M059J (cell line): ENCODE data around the gene CCN2. TPM values are rescaled to one million over a fixed set of nuclear protein-coding genes. Genes with fewer than 3 reads are reported as not detected.

Source experiments
- DNase-seq: peaks from one replicate; pipeline ENCODE4 v3.0.0-alpha.2; 2012; ENCODE audit warnings: low read depth
- total RNA-seq: library from RNA; depleted of rRNA; stranded (reverse); fragments of >200 nt; shearing (Covaris generic); gene quantifications from 2 replicates; pipeline ENCODE4 v1.2.3, GENCODE V29; 2014

Gene CCN2
- total RNA-seq, 1 experiment from 2014 or later, result 76.7 TPM

- peak; percentile 83 for DNase-seq
Observed at GRCh38 chr6:131966443-131966842, 15.3 kb upstream of the CCN2 start.

GRCh38 chr6:131963063-131963462 lies 11.9 kb upstream of the CCN2 start:
- DNase-seq, result no peak

- DNase-seq, result no peak
Observed at GRCh38 chr6:131960371-131961133, 9.4 kb upstream of the CCN2 start.

GRCh38 chr6:131958542-131959470 lies 7.6 kb upstream of the CCN2 start:
- no peak for DNase-seq

GRCh38 chr6:131958095-131958494 lies 6.9 kb upstream of the CCN2 start:
- no peak for DNase-seq

- DNase-seq, result no peak
Observed at GRCh38 chr6:131955876-131956275, 4.7 kb upstream of the CCN2 start.

GRCh38 chr6:131955192-131955591 lies 4.0 kb upstream of the CCN2 start:
- no peak for DNase-seq

- DNase-seq, result peak; percentile 97
Observed at GRCh38 chr6:131954775-131955107, 3.6 kb upstream of the CCN2 start.

- peak; percentile 59 for DNase-seq
Observed at GRCh38 chr6:131954059-131954774, 3.0 kb upstream of the CCN2 start.

- no peak for DNase-seq
Observed at GRCh38 chr6:131952886-131953509, 1.8 kb upstream of the CCN2 start.

- DNase-seq, result peak; percentile 58
Observed at GRCh38 chr6:131951576-131952230, 531 bp upstream of the CCN2 start.

- peak; percentile 97 for DNase-seq
Observed at GRCh38 chr6:131949909-131950766, 1.0 kb downstream of the CCN2 start.

- DNase-seq, result peak; percentile 92
Observed at GRCh38 chr6:131949620-131949908, 1.6 kb downstream of the CCN2 start.

GRCh38 chr6:131948692-131949619 lies 2.2 kb downstream of the CCN2 start:
- peak; percentile 84 for DNase-seq

- DNase-seq, result peak; percentile 62
Observed at GRCh38 chr6:131947986-131948661, 3.0 kb downstream of the CCN2 start.

- DNase-seq, result peak; percentile 77
Observed at GRCh38 chr6:131946992-131947955, 3.9 kb downstream of the CCN2 start.

GRCh38 chr6:131946404-131946991 lies 4.7 kb downstream of the CCN2 start:
- DNase-seq, result peak; percentile 70
